GM23338 (cell line): Measurements from ENCODE around the gene LTBP3.

Source experiments
- CTCF ChIP-seq, 2 experiments: fragments of 200-600 bp in 1 of 2; sonication (generic) in 1 of 2; conservative IDR thresholded peaks; 2 replicates each; pipeline versions ENCODE4 v1.5.1 to v1.6.1; 2016 to 2017; ENCODE audit warnings: antibody characterized with exemption in 2 of 2, low read depth in 2 of 2, mild to moderate bottlenecking in 2 of 2, moderate library complexity in 1 of 2
- EZH2 ChIP-seq: fragments of 200-600 bp; sonication (generic); IDR thresholded peaks from one replicate; pipeline ENCODE4 v1.8.0; 2017; ENCODE audit warnings: antibody characterized with exemption, mild to moderate bottlenecking, low read depth; ENCODE audit not compliant: unreplicated experiment
- EZH2phosphoT487 ChIP-seq: fragments of 200-600 bp; sonication (generic); IDR thresholded peaks from one replicate; pipeline ENCODE4 v1.8.1; 2018; ENCODE audit warnings: antibody characterized with exemption; ENCODE audit not compliant: unreplicated experiment

DNA sequence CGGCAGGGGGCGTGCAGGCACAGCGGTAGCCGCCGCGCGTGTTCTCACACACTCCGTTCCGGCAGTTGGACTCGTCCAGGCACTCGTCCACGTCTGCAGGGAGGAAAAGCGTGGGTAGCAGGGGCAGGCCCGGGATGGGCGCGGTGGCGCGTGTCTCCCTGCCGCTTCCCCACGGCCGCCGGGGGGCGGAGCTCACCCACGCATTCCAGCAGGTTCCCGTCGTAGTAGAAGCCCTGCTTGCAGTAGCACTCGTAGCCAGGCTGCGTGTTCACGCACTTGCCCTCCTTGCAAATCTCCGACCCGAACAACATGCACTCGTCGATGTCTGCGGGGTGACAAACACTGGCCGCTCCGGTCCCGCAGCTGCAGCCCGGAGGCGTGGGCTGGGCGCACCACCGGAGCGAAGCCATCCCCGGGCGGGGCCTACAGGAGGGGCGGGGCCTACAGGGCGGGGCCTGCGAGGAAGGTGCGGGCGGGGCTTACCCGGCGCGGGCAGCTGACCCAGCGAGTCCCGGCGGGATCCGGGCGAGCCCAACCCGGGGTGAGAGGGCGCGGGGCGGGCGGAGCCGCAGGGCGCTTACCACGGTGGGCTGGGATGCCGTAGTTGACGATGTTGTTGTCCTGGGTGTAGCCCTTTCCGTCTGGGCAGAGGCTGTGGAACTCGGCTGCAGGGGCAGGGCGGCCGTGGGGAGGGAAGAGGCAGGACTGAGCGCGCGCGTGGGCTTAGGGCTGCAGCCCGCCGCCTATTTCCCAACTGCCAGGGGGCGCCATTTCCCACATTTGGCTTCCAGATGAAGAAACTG, 17.7 kb downstream of the LTBP3 start:
- TF ChIP-seq CTCF (conservative IDR thresholded peaks at IDR 0.05; ENCODE audit: low read depth in 2 of 2), result peak; percentile 87 to 91
- TF ChIP-seq EZH2phosphoT487, result no peak
- no peak for TF ChIP-seq EZH2
